ENCODE data around the gene RETREG1. TPM values are rescaled to one million over a fixed set of nuclear protein-coding genes. Genes with fewer than 3 reads are reported as not detected.
"Not testable (repeated sequence)": the region's sequence is repeated elsewhere in the genome, so short reads cannot be mapped to it uniquely, and the experiment has no call there.

RETREG1 gene
- total RNA-seq, 1 donor from 2014 or later, result 71.3 TPM

DNA sequence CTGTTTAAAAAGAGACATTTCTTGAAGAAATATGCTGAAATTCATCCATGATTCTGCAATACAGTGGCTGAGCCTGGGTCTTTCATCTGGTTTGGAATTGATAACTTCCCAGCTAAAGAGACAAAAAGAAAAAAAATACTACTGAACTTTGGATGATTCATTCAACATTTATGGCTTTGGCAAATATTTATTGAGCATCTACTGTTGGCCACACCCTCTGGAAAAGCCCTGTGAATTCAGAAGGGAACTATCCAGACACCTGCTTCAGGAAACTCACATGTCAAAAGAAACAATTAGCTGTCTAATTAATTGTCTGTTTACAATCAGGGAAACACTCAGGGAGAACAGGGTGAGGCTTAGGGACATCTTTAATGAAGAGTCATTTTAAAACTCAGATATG, 133.4 kb downstream of the RETREG1 start:
- DNase-seq, result no peak

DNA sequence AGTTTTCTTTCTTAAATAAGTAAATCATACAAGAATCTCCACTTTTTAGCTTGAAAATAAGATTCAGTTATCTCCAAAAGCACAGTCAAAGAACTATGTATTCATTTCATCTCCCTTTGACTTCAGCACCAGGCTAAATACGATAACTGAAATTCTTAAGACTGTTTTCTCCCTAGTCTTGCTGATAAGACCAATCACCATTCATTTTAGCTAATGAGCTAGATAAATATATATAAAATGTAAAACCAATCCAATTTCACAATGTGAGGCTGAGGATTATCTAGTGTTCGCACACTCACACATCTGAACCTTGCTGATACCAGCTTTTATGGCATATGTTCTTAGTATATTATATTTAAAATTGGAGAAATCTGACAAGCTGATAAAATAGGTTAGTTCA, 133.9 kb downstream of the RETREG1 start:
- DNase-seq, result no peak

DNA sequence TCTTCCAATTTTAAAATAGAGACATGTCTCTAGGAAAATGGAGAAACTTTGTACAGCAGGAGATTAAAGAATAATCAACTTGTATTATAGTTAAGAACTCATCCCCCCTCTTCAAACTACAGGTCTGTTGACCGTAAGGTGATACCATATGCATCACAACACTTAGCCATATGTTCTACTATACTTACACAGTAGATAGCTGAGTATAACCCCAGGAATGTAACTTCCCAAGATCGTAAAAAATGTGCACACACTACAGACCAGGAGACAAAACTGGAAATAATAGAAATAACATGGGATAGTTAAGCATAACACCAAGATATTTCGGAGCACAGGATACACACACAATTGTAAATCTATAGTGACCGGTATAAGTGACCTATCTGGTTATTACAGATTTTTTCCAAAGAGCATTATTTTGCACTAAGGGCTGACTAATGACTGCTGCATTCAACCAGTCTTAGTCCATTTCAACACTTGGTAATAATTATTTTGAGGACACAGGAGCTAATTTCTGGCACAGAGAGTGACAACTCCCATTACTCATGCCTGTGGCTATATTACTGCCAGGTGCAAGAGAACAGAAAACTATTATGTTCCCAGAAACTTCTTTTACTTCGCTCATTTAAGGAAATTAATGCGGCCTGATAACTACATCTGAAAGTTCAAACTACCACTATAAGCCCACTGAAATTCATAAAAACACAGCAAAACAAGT, 135.8 kb downstream of the RETREG1 start:
- DNase-seq, result no peak

DNA sequence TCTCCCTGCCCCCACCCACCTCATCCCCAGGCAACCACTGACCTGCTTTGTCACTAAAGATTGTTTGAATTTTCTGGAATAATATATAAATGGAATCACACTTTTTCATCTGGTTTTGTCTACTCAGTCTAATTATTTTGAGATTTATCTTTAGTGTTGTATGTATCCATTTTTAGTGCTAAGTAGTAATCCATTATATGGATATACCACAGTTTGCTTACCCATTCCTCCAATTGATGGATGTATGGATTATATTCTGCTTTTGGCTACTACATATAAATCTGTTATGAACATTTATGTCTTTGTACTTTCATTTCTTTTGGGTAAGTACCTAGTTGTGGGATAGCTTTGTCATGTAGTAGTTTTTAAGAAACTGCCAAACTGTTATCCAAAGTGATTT, 136.7 kb downstream of the RETREG1 start:
- DNase-seq, result no peak

DNA sequence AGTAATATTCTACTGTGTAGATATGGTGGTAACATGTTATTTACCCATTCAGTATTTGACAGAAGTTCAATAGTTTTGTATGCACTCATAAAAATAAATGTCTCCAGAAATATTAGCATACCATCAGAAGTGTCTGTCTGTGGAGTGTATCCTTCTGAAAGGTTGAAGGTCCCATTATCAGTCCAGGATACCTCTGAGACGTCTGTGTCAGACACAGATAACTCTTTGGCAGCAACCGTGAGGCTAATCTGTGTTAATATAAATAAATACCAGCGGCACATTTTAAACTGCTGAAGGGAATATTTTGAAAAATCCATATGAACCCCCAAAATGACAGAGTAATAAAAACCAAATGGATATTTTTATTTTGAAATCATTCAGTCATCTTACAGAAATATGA, 139.3 kb downstream of the RETREG1 start:
- no peak for DNase-seq

DNA sequence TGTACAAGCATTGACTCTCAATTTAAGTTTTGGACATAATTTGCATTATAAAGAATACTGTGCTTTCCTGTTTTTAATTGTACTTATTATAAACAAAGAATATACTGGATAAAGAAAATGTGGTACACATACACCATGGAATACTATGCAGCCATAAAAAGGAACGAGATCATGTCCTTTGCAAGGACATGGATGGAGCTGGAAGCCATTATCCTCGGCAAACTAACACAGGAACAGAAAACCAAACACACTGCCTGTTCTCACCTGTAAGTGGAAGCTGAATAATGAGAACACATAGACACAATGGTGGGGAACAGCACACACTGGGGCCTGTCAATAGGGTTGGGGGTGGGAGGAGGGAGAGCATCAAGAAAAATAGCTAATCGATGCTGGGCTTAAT, 140.4 kb downstream of the RETREG1 start:
- not testable (repeated sequence) for DNase-seq

DNA sequence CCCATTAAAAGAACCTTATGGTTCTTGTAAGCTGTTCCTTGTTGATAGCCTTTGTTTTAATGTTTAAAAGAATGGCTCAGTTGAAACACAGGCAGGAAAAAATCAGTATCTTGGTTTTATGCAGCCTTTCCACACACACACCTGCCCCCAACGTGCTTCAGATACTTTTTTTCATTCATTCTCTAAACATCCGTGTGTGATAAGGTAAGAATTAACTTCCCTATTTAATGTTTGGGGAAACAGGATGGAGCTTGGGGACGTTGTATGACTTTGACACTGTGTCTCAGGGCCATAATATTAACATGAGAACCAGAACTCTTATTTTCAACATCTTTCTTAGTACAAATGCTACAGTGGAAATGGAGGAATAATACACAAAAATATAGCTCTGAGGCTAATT, 145.4 kb downstream of the RETREG1 start:
- DNase-seq, result no peak

DNA sequence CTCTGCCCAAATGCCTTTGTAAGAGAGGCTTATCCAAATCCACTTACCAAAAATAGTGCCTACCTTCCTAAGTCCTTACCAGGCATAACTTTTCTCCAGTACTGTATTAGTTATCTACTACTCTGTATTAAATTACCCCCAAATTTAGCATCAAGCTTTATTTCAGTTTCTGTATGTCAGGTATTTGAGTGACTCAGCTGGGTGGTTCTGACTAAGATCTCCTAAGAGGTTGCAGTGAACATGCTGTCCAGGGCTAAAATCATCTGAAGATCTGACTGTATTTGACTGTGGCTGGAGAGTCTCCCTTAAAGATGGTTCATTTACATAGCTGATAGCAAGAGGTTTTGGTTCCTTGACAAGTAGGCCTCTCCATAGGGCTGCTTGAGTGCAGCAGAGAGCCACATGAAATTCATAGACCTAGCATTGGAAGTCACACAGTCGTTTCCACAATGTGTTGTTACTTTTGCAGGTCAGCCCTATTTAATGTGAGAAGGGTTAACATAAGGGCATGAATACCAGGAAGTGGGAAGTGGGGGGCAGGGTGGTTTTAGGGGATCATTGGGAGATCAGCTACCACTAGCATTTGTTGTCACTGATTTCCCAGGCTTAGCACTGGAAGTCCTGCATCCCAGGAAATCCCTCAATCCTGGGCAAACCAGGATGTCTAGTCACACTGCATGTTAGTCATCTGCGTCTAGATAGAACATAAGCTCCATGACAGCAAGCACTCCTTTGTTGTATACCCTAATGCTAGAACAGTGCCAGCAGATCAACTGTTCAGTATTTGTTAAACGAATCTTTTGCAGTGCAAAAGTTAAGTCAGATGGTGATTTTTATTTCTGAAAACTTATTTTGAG, 149.2 kb downstream of the RETREG1 start:
- DNase-seq, result no peak

DNA sequence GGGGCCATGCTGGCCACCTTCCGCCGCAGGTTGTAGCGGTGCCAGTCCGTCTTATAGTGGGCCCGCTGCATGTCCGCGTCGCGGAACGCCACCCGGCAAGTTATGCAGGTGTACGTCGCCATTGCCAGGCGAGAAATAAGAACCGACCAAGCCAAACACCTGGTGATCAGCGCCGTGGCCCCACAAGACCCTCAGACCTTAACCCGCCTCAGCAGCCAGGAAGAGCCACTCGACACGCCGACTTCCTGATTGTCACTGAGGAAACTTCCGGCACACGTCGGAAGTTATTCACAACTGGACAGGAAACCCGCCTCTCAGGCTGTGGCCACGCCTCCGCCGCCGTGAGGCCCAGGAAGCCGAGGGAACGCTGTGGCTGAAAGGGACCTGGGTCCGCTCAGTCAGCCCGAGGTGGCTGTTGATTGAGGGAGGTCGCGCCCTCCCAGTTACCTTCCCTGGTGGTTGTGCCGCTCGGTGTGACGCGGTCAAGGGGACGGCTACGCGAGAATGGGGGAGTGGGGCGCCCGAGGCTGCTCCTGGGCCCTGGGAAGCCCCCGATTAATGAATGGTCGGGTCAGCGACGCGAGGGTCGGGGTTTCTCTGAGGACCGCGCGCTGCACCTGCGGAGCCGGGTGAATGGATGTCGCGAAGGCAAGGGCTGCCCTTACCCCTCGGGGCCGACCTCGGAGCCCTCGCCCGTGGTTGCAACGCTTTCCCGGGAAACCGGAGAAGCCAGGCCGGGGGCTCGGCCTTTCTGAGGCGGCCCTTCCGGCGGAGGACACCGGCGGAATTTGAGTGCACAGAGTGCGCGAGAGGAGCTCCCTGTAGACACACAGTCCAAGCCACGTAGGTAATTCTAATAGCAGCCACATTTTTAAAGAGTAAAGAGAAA, 151.0 kb downstream of the RETREG1 start, which contains the start of gene ZNF622:
ZNF622 (minus strand) TSS at position 257 of the 889 bp plus-strand sequence; CDS start at position 122, 135 bp downstream.
- peak; percentile 82 for DNase-seq

DNA sequence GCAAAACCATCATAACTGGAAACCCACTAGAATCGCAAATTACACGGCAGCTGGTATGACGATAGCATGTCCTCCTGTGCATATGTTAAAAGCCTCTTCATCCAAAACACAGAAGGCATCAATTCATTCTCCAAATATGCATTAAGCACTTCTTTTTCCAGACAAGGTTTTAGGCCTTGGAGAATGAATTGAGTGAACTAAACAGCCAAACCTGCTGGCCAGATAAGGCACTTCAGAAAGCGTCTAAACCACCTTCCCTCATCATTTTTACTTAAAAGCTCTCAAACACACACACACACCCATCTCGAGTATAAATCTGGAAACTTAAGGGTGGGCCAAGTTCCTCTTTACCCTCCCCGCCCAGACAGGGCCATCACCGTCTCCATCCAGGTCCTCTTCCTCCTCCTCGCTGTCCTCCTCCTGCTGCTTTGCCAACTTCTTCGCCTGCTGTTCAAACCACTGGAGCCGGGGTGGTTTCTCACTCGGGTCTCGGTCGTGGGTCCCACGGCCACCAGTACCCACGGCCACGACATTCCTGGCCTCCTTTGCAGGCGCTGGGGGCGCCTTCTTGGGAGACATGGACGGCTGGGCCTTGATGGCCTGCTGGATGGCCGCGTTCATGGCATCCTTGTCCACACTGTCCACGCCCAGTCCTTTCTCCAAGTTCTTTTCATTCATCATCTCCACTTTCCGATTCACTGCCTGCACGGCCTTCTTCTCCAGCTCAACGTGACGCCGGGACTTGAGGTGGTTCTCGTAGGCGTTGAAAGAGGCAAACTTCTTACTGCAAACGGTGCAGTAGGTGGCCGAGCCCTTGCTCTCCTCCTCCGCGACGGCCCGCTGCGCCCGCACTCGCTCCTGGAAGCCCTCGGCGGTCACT, 151.9 kb downstream of the RETREG1 start:
- DNase-seq, result no peak

DNA sequence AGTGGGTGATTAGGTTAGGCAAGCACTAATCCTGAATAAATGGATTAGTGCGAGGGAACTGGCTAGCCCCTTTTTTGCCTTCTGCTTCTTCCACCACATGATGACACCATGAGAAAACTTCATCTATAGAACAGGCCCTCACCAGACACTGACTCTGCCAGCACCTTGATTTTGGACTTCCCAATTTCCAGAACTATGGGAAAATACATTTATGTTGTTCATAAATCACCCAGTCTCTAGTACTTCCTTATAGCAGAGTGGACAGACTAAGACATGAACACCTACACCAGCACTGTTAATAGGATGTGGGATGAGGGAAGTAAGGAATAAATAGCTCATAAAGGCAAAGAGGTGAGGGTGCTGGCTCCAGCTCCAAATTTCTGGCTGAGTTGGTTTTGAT, 152.6 kb downstream of the RETREG1 start:
- no peak for DNase-seq

DNA sequence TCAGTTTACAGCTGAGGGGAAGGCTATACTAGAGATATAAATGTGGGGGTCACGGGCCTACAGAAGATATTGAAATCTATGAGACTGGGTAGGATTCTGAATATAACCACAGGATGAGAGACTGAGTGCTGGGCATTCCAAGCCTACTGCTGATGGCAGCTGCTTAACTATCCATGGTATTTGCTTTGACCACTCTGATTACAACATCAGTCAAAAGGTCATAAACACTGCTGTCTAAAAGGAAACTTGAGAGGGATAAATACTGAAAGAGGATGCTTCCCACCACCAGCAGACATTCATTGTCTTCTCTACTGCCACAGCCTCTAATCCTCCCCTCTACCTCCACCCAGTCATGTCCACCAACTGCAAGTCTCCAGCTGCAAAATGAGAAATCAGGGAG, 155.0 kb downstream of the RETREG1 start:
- no peak for DNase-seq

DNA sequence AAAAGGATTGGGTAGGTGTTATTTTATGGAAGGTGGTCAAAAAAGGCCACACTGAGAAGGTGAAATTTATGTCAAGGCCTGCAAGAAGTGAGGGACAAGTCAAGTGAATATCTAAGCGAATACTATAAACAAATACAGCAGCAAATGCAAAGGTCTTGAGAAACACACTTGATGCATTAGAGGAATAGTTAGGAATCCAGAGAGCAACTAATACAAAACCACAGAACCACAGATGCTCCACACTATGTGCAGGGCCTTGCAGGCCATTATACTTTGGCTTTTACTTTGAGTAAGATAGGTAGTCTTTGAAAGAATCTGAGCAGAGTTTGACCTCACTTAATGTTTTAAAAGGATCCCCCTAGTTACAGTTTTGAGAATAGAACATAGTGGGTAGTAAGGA, 155.8 kb downstream of the RETREG1 start:
- DNase-seq, result no peak

DNA sequence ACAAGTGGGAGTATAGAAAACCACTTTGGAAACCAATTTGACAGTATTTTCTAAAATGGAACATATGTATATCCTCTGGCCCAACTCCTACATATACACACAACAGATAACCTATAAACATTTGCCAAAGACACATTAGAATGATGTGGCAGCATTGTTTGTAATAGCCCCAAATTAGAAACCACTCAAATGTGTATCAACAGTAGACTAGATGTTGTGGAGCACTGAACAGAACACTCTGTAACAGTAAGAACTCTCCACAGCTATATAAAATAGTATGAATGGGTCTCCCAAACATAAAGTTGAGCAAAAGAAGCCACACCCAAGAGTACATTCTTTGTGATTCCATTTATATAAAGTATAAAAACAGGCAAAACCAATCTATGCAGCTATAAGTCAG, 157.3 kb downstream of the RETREG1 start:
- no peak for DNase-seq

DNA sequence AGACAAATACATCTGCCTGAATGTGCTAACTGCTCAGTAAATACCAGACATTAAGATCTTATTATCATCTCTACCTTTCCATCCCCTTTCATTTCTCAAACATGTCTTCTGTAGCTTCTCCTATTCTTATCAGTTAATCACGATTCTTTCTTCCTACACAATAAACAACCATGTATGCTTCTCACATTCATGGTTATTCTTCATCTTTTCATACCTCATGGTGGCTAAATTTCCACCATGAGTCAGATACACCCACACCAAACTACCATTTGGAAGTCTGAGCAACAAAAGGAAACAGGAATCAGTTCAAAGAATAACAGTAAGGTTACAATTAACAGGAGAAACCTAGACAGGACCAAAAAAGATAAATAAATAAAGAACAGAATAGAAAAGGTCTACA, 158.9 kb downstream of the RETREG1 start:
- no peak for DNase-seq

DNA sequence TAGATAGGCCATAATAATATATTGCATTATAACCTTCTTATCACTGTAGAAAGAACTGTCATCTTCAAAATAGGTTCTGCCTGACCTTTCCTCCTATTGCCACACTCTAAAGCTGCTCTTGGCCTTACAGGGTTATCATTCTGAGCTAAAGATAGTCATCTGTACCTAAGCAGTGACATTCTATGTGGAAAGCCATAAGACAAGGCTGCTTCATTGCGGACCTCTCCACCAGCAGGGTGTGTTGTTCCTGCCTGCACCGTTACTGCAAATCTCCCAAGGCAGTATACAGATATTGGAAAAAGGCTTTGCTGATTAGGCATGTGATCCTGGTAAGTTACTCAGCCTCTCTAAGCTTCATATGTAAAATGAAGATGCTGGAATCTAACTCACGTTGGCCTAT, 159.3 kb downstream of the RETREG1 start:
- DNase-seq, result no peak

DNA sequence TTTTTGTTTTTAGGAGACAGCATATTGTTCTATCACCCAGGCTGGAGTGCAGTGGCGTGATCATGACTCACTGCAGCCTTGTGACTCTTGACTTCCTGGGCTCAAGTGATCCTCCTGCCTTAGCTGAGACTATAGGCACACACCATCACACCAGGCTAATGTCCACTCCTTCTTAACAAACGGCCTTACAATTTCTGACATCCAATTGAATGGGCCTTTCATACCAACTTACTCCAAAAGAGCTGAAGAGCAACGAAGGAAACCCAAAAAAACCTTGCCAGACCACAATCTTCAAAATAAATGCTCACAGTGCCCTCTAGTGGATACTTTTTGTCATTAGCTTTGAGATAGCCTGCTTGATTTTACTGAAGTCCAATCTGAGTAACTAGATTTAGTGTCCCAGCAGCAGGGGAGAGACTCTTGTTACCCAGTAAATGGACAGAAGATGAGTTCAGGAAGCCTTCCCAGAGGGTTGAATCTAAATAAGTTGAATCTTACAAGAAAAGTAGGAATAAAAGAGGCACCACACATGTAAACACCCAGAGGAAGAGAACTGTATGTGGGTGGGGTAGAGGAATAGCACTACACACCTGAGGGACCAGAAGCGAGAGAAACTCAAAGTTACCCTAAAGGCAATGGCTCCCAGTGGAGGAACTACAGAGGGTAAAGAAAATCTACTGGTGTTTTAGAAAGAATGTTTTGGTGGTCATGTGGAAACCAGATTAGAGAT, 160.5 kb downstream of the RETREG1 start:
- no peak for DNase-seq

DNA sequence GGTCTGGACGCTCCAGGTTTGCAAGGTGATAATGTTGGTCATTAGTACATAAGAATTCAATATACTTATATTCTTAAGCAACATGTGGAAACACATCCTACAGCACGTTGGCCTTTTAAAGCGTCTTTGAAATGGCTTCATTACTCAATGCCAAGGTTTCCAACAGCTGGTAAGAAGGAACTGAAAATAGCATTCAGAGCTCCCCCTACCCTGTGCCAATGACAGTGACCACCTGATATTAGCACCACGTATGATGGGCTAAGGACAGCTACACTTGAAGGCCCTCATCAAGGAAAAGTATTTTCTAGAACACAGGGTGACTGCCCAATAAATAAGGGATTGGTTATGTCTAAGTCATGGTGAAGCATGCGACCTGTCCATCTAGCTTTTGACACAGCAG, 161.1 kb downstream of the RETREG1 start:
- no peak for DNase-seq

DNA sequence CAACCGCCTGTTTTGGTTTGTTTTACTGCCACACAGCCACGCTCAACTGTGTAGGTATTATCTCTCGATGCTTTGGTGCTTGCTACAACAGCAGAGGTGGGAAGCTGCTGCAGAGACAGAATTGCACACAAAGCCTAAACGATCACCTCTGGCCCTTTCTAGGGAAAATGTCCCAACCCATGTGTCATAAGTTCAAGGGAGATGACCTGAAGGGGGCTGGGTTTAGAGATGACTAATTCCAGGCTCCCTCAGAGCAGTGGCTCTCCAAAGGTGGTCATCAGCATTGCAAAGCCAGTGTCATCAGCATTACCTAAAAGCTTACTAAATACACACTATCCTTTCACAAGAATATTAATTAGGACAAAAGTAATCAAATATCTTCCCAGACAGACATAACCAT, 162.1 kb downstream of the RETREG1 start:
- no peak for DNase-seq

DNA sequence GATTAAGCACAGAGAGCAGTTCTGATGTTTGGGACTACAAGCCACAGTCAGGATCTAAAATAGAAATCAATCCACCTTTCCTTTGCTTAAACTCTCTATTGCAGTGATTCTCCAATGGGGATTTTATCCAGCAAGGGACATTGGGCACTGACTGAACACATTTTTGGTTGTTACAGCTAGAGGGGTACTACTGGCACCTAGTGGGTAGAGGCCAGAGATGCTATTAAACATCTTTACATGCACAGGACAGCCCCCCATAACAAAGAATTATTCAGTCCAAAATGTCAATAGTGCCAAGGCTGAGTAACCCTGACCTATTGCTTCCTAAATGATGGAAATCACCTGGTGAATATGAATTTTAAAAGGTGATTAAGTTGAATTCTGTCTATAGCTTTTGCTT, 163.2 kb downstream of the RETREG1 start:
- DNase-seq, result no peak

DNA sequence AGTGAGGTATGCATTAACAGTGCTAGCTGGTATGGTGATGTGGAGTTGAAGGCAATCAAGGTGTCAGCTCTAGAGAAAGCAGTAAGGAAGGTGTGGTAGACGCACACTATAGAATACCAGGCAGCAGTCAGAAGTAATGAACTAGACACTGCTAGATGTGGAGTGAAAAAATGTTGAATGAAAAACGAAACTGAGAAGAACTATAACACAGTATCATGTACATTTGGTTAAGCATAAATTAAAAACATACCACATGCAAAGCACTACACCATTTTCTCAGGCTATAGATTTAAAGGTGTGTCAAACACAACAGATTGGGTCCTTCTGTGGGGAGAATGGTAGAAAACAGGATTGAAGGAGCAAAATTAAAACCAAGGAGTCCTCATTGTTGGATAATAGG, 166.6 kb downstream of the RETREG1 start:
- DNase-seq, result no peak

Data from occipital lobe (tissue), 2 donors.